ENCODE data around the gene DCDC1. TPM values are rescaled to one million over a fixed set of nuclear protein-coding genes. Genes with fewer than 3 reads are reported as not detected.
A peak's percentile ranks its signal among the peaks of the same experiment; 100 is the strongest.

Gene DCDC1
- total and polyA plus RNA-seq, 2 donors (not counting 1 experiment from before 2014, with no cell fraction given) = 0.05 to 0.17 TPM

- peak; percentile 4 to 53 for DNase-seq (ENCODE audit: low read depth in 2 of 2)
- Histone ChIP-seq H3K4me1 (ENCODE audit: control insufficient read depth, extremely low read depth, insufficient read depth, low read length) (no peaks in the 10 kb centered on the region), H3K27me3 (ENCODE audit: control insufficient read depth, insufficient read depth, low read length) (no peaks in the 10 kb centered on the region), H4K20me1 (ENCODE audit: control insufficient read depth, extremely low read depth, insufficient read depth, low read length) (no peaks in the 10 kb centered on the region), H2AFZ (ENCODE audit: low read length) (no peak overlapping the region), H3K27ac (ENCODE audit: insufficient read depth, low read length) (no peak overlapping the region), H3K9me3 (ENCODE audit: control insufficient read depth, insufficient read depth, low read depth, low read length) (no peaks in the 10 kb centered on the region), H3K4me2 (ENCODE audit: extremely low read depth, insufficient read depth, low read length) (no peak overlapping the region), H3K79me2 (ENCODE audit: control insufficient read depth, insufficient read depth, low read length) (no peaks in the 10 kb centered on the region), H3K4me3 (replicated peaks in 1 of 4; ENCODE audit: control extremely low read depth in 1 of 4, insufficient read depth in 1 of 4, low read depth in 3 of 4, low read length in 4 of 4) (no peak overlapping the region), H3K36me3 (ENCODE audit: control insufficient read depth, insufficient read depth, low read length) (no peaks in the 10 kb centered on the region), H3K9ac (ENCODE audit: insufficient read depth, low read length) (no peak overlapping the region)
- TF ChIP-seq CTCF (conservative IDR thresholded peaks at IDR 0.05 in 1 of 2, IDR thresholded peaks at IDR 0.05 in 1 of 2; ENCODE audit: low read depth in 1 of 2, low read length in 2 of 2) = peak; percentile 33 to 73
- no peak for TF ChIP-seq EZH2 (IDR thresholded peaks at IDR 0.05; ENCODE audit: low read length, missing control alignments)
These were observed 262.5 kb downstream of the DCDC1 start for GRCh38 chr11:31106968-31107576.

DNA sequence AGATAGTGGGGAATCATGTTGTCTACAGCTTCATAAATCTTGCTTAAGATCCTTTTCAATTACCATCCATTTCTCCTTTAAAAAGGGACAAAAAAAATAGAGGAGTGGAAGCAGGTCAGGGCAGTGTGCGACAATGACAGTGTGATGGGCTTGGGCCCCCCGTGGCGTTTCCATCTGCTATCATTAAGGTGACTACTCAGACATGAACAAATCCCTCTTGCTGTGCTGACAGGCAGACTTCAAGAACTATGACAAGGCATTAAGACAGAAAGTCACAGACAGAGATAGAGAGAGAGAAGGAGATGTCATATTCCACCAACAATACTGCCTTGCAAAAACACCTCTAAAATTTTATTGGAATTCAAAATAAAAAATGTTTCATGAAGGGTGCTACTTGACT lies 263.2 kb downstream of the DCDC1 start:
- Histone ChIP-seq H3K79me2 (ENCODE audit: control insufficient read depth, insufficient read depth, low read length) (no peaks in the 10 kb centered on the region), H3K4me2 (ENCODE audit: extremely low read depth, insufficient read depth, low read length) (no peak overlapping the region), H3K36me3 (ENCODE audit: control insufficient read depth, insufficient read depth, low read length) (no peaks in the 10 kb centered on the region), H2AFZ (ENCODE audit: low read length) (no peak overlapping the region), H3K4me1 (ENCODE audit: control insufficient read depth, extremely low read depth, insufficient read depth, low read length) (no peaks in the 10 kb centered on the region), H3K27me3 (ENCODE audit: control insufficient read depth, insufficient read depth, low read length) (no peaks in the 10 kb centered on the region), H3K4me3 (replicated peaks in 1 of 4; ENCODE audit: control extremely low read depth in 1 of 4, insufficient read depth in 1 of 4, low read depth in 3 of 4, low read length in 4 of 4) (no peak overlapping the region), H3K9ac (ENCODE audit: insufficient read depth, low read length) (no peak overlapping the region), H3K9me3 (ENCODE audit: control insufficient read depth, insufficient read depth, low read depth, low read length) (no peaks in the 10 kb centered on the region), H3K27ac (ENCODE audit: insufficient read depth, low read length) (no peak overlapping the region), H4K20me1 (ENCODE audit: control insufficient read depth, extremely low read depth, insufficient read depth, low read length) (no peaks in the 10 kb centered on the region)
- no peak for TF ChIP-seq CTCF (conservative IDR thresholded peaks at IDR 0.05 in 1 of 2, IDR thresholded peaks at IDR 0.05 in 1 of 2; ENCODE audit: low read depth in 1 of 2, low read length in 2 of 2)
- TF ChIP-seq EZH2 (IDR thresholded peaks at IDR 0.05; ENCODE audit: low read length, missing control alignments) = no peak
- DNase-seq (ENCODE audit: low read depth in 2 of 2) = no peak

DNA sequence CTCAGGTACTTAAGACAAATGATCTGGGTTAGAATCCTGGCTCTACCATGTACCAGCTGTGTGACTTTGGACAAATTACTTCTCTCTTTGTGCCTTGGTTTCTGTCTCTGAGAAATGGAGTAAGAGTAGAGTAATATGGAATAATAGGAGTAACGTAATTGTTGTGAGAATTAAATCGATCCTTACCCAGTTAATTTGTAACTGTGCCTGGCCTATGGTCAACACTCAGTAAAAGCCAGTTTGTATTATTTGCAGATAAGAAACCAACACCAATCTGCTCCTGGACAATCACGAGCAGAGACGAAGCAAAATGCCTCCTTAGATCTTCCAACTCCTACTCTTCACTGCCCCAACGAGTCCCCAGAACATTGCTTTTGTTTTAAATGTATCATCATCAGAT lies 266.7 kb downstream of the DCDC1 start:
- Histone ChIP-seq H3K4me3 (replicated peaks in 1 of 4; ENCODE audit: control extremely low read depth in 1 of 4, insufficient read depth in 1 of 4, low read depth in 3 of 4, low read length in 4 of 4) (no peak overlapping the region), H3K9me3 (ENCODE audit: control insufficient read depth, insufficient read depth, low read depth, low read length) (no peaks in the 10 kb centered on the region), H4K20me1 (ENCODE audit: control insufficient read depth, extremely low read depth, insufficient read depth, low read length) (no peaks in the 10 kb centered on the region), H3K4me2 (ENCODE audit: extremely low read depth, insufficient read depth, low read length) (no peak overlapping the region), H3K27ac (ENCODE audit: insufficient read depth, low read length) (no peak overlapping the region), H2AFZ (ENCODE audit: low read length) (no peak overlapping the region), H3K36me3 (ENCODE audit: control insufficient read depth, insufficient read depth, low read length) (no peaks in the 10 kb centered on the region), H3K4me1 (ENCODE audit: control insufficient read depth, extremely low read depth, insufficient read depth, low read length) (no peaks in the 10 kb centered on the region), H3K9ac (ENCODE audit: insufficient read depth, low read length) (no peak overlapping the region), H3K27me3 (ENCODE audit: control insufficient read depth, insufficient read depth, low read length) (no peaks in the 10 kb centered on the region), H3K79me2 (ENCODE audit: control insufficient read depth, insufficient read depth, low read length) (no peaks in the 10 kb centered on the region)
- DNase-seq (ENCODE audit: low read depth in 2 of 2) = no peak
- TF ChIP-seq CTCF (conservative IDR thresholded peaks at IDR 0.05 in 1 of 2, IDR thresholded peaks at IDR 0.05 in 1 of 2; ENCODE audit: low read depth in 1 of 2, low read length in 2 of 2) (no peak), EZH2 (IDR thresholded peaks at IDR 0.05; ENCODE audit: low read length, missing control alignments) (no peak)
